ENCODE data around the gene MTHFD1L.
A peak's percentile ranks its signal among the peaks of the same experiment; 100 is the strongest.

MTHFD1L gene

GRCh38 chr6:150898399-150899170, 33.1 kb downstream of the MTHFD1L start:
- TF ChIP-seq CTCF (IDR thresholded peaks at IDR 0.05; ENCODE audit: borderline replicate concordance, control extremely low read depth, extremely low read depth, insufficient read depth, missing control alignments), result no peak
- peak; percentile 41 for DNase-seq (ENCODE audit: low spot score)
- in situ Hi-C loops (cut with MboI; ENCODE audit: low sequenced_read_pairs, unreplicated experiment), result loop anchor here (10.0 kb wide), 1 partner anchor 436 kb away; no protein-coding TSS in a partner anchor

GRCh38 chr6:150899231-150899630, 33.7 kb downstream of the MTHFD1L start:
- in situ Hi-C loops (cut with MboI; ENCODE audit: low sequenced_read_pairs, unreplicated experiment), result loop anchor here (10.0 kb wide), 1 partner anchor 436 kb away; no protein-coding TSS in a partner anchor
- TF ChIP-seq CTCF (IDR thresholded peaks at IDR 0.05; ENCODE audit: borderline replicate concordance, control extremely low read depth, extremely low read depth, insufficient read depth, missing control alignments), result no peak
- DNase-seq (ENCODE audit: low spot score), result no peak

- in situ Hi-C loops (cut with MboI; ENCODE audit: low sequenced_read_pairs, unreplicated experiment), result no loop called here
- no peak for DNase-seq (ENCODE audit: low spot score)
- TF ChIP-seq CTCF (IDR thresholded peaks at IDR 0.05; ENCODE audit: borderline replicate concordance, control extremely low read depth, extremely low read depth, insufficient read depth, missing control alignments), result no peak
These were observed 34.5 kb downstream of the MTHFD1L start for GRCh38 chr6:150900049-150900448.

GRCh38 chr6:150902142-150902776, 36.8 kb downstream of the MTHFD1L start:
- in situ Hi-C loops (cut with MboI; ENCODE audit: low sequenced_read_pairs, unreplicated experiment), result no loop called here
- DNase-seq (ENCODE audit: low spot score), result no peak

GRCh38 chr6:150905769-150906168, 40.3 kb downstream of the MTHFD1L start:
- TF ChIP-seq CTCF (IDR thresholded peaks at IDR 0.05; ENCODE audit: borderline replicate concordance, control extremely low read depth, extremely low read depth, insufficient read depth, missing control alignments), result no peak
- in situ Hi-C loops (cut with MboI; ENCODE audit: low sequenced_read_pairs, unreplicated experiment), result no loop called here
- peak; percentile 23 for DNase-seq (ENCODE audit: low spot score)

More at GRCh38 chr6:150902142-150902776, 36.8 kb downstream of the MTHFD1L start:
- no peak for TF ChIP-seq CTCF (IDR thresholded peaks at IDR 0.05; ENCODE audit: borderline replicate concordance, control extremely low read depth, extremely low read depth, insufficient read depth, missing control alignments)

GRCh38 chr6:150906641-150907326, 41.3 kb downstream of the MTHFD1L start:
- in situ Hi-C loops (cut with MboI; ENCODE audit: low sequenced_read_pairs, unreplicated experiment), result no loop called here

More at GRCh38 chr6:150906641-150907326, 41.3 kb downstream of the MTHFD1L start:
- no peak for TF ChIP-seq CTCF (IDR thresholded peaks at IDR 0.05; ENCODE audit: borderline replicate concordance, control extremely low read depth, extremely low read depth, insufficient read depth, missing control alignments)
- DNase-seq (ENCODE audit: low spot score), result no peak

Data from GM13976 (cell line).